HL-60/S4 treated with phorbol 12-myristate 13-acetate at 8.2 ng/mL for 4 days and 3 days (cell line): ENCODE results near the gene NSRP1.

Source experiments
- in situ Hi-C: fragments of 300-500 bp; cut with MboI; formaldehyde crosslinking; loops from 2 replicates; pipeline ENCODE4 v1.15.0; 2022; ENCODE audit warnings: low sequenced_read_pairs

NSRP1 gene

GRCh38 chr17:30116661-30117551 is at the start of gene NSRP1:
TSS of gene NSRP1 (plus strand) at chr17:30116816. CDS start at chr17:30116844, 28 bp downstream.
- in situ Hi-C loops, result no loop called here

- in situ Hi-C loops, result no loop called here
These were observed 48.2 kb upstream of the NSRP1 start for GRCh38 chr17:30068465-30068864.

- in situ Hi-C loops, result no loop called here
These were observed 42.4 kb upstream of the NSRP1 start for GRCh38 chr17:30074254-30074653.

- in situ Hi-C loops, result loop anchor here (25.0 kb wide), 2 partner anchors 262 to 437 kb away; no protein-coding TSS in a partner anchor
These were observed 41.9 kb upstream of the NSRP1 start for GRCh38 chr17:30074730-30075129.

GRCh38 chr17:30082773-30083172 is 33.8 kb upstream of the NSRP1 start:
- in situ Hi-C loops, result loop anchor here (25.0 kb wide), 2 partner anchors 270 to 445 kb away; no protein-coding TSS in a partner anchor

GRCh38 chr17:30084788-30085187 is 31.8 kb upstream of the NSRP1 start:
- in situ Hi-C loops, result loop anchor here (25.0 kb wide), 2 partner anchors 272 to 447 kb away; no protein-coding TSS in a partner anchor

GRCh38 chr17:30086896-30087295 is 29.7 kb upstream of the NSRP1 start:
- in situ Hi-C loops, result loop anchor here (25.0 kb wide), 2 partner anchors 275 to 450 kb away; no protein-coding TSS in a partner anchor

GRCh38 chr17:30087431-30087830 is 29.2 kb upstream of the NSRP1 start:
- in situ Hi-C loops, result loop anchor here (25.0 kb wide), 2 partner anchors 275 to 450 kb away; no protein-coding TSS in a partner anchor

- in situ Hi-C loops, result loop anchor here (25.0 kb wide), 2 partner anchors 279 to 454 kb away; no protein-coding TSS in a partner anchor
These were observed 25.4 kb upstream of the NSRP1 start for GRCh38 chr17:30091121-30091670.

GRCh38 chr17:30091771-30092170 is 24.8 kb upstream of the NSRP1 start:
- in situ Hi-C loops, result loop anchor here (25.0 kb wide), 2 partner anchors 279 to 454 kb away; no protein-coding TSS in a partner anchor

- in situ Hi-C loops, result loop anchor here (25.0 kb wide), 2 partner anchors 281 to 456 kb away; no protein-coding TSS in a partner anchor
These were observed 23.7 kb upstream of the NSRP1 start for GRCh38 chr17:30092886-30093285.

- in situ Hi-C loops, result loop anchor here (25.0 kb wide), 2 partner anchors 281 to 456 kb away; no protein-coding TSS in a partner anchor
These were observed 23.0 kb upstream of the NSRP1 start for GRCh38 chr17:30093463-30094147.

GRCh38 chr17:30095507-30096244 is 20.9 kb upstream of the NSRP1 start:
- in situ Hi-C loops, result loop anchor here (25.0 kb wide), 2 partner anchors 283 to 458 kb away; no protein-coding TSS in a partner anchor

- in situ Hi-C loops, result no loop called here
These were observed 14.8 kb upstream of the NSRP1 start for GRCh38 chr17:30101686-30102390.

GRCh38 chr17:30103921-30104320 is 12.7 kb upstream of the NSRP1 start:
- in situ Hi-C loops, result no loop called here

- in situ Hi-C loops, result no loop called here
These were observed 11.9 kb upstream of the NSRP1 start for GRCh38 chr17:30104575-30105339.

GRCh38 chr17:30112794-30113193 is 3.8 kb upstream of the NSRP1 start:
- in situ Hi-C loops, result no loop called here

GRCh38 chr17:30113213-30113612 is 3.4 kb upstream of the NSRP1 start:
- in situ Hi-C loops, result no loop called here

- in situ Hi-C loops, result no loop called here
These were observed 313 bp upstream of the NSRP1 start for GRCh38 chr17:30116345-30116660.
